GM12865 (cell line): ENCODE results near the gene CACNA1H.

Experiments
- DNase-seq: peaks from one replicate; pipeline ENCODE4 v3.0.0; 2010; ENCODE audit warnings: low read depth
- H3K4me3 ChIP-seq: 2 replicates; pipeline ENCODE4 v1.5.1; 2011; ENCODE audit warnings: mild to moderate bottlenecking, low read depth, low read length, control low read depth
- TF ChIP-seq, protein P1 (sequence below): IDR thresholded peaks from 2 replicates; pipeline ENCODE4 v1.5.1; 2011; ENCODE audit warnings: low read length, control low read depth, low read depth, inconsistent platforms; ENCODE audit not compliant: insufficient read depth; ENCODE audit errors: missing control alignments

CACNA1H gene

DNA sequence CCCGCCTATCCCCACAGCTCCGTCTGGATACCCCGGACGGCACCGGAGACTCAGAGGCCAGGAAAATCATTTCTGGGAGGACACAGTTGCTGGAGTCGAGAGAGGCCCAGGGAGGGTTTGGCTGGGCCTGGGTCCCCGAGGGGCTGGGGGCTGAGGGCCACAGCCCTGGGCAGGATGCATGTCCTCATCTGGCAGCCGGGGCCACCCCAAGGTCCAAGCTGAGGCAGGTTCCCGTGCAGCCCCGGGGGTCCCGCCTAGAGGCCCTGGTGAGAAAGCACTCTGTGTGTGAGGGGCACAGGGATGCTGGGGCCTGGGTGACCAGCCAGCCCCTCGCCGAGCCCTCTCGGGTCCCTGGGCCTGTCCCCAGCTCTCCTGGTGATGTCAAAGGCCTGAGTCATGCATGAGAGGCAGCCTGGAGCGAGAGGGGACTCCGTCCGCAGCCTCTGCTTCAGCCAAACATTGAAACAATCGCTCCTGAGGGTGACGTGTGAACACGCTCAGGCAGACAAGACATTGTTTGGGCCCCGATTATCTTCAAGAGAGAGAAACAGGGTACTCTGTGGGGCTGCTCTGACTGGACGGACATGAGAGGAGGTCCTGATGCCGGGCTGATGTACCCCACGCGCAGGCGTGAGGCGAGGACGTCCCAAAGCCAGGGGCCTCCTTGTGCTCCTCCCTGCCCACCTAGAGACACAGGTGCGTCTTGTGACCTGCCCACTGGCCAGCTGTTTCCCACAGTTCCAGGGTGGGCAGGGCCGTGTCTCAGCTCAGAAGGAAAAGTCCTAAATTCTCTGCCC lies 31.1 kb upstream of the CACNA1H start:
- TF ChIP-seq, protein P1, sequence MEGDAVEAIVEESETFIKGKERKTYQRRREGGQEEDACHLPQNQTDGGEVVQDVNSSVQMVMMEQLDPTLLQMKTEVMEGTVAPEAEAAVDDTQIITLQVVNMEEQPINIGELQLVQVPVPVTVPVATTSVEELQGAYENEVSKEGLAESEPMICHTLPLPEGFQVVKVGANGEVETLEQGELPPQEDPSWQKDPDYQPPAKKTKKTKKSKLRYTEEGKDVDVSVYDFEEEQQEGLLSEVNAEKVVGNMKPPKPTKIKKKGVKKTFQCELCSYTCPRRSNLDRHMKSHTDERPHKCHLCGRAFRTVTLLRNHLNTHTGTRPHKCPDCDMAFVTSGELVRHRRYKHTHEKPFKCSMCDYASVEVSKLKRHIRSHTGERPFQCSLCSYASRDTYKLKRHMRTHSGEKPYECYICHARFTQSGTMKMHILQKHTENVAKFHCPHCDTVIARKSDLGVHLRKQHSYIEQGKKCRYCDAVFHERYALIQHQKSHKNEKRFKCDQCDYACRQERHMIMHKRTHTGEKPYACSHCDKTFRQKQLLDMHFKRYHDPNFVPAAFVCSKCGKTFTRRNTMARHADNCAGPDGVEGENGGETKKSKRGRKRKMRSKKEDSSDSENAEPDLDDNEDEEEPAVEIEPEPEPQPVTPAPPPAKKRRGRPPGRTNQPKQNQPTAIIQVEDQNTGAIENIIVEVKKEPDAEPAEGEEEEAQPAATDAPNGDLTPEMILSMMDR, result no peak
- DNase-seq, result no peak
- no peak overlapping the region for H3K4me3 ChIP-seq

DNA sequence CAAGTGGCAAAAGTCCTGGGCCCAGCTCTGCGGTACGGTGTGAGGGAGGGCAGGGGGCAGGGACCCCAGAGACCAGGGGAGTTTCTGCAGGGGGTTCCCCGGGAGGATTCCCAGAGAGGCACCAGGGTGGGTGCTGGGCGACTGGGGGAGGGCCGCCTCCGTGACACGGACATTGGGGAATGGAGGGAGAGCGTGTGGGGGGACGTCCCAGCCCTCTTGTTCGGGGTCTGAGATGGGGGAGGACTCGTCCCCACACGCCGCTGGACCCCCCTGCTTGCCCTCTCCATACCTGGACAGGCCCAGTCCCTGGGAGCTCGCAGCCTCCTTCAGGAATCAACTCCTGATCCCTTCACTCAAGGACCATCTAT lies 30.5 kb upstream of the CACNA1H start:
- no peak for DNase-seq
- TF ChIP-seq, protein P1, result no peak
- no peak overlapping the region for H3K4me3 ChIP-seq

- no peak overlapping the region for H3K4me3 ChIP-seq
- TF ChIP-seq, protein P1, result no peak
- DNase-seq, result no peak
Measured at GRCh38 chr16:1123525-1124230, 29.2 kb upstream of the CACNA1H start.

GRCh38 chr16:1124291-1124690 lies 28.6 kb upstream of the CACNA1H start:
- DNase-seq, result no peak
- no peak overlapping the region for H3K4me3 ChIP-seq
- TF ChIP-seq, protein P1, result no peak

GRCh38 chr16:1124795-1125194 lies 28.1 kb upstream of the CACNA1H start:
- H3K4me3 ChIP-seq, result no peak overlapping the region
- TF ChIP-seq, protein P1, result no peak
- no peak for DNase-seq

GRCh38 chr16:1125471-1125870 lies 27.4 kb upstream of the CACNA1H start:
- no peak for DNase-seq

More at GRCh38 chr16:1125471-1125870, 27.4 kb upstream of the CACNA1H start:
- no peak overlapping the region for H3K4me3 ChIP-seq
- TF ChIP-seq, protein P1, result no peak
